Trophoblast cell (in vitro differentiated cells and primary cell): ENCODE measurements around the gene CUTC.

Experiments
- DNase-seq, 2 donors: peaks; one replicate each; pipeline ENCODE4 v3.0.0-alpha.2; 2016
- H2AFZ ChIP-seq: 2 replicates; pipeline ENCODE4 v1.6.1; 2013; ENCODE audit warnings: low read length, moderate library complexity, mild to moderate bottlenecking; ENCODE audit not compliant: insufficient read depth, poor library complexity
- H2AK5ac ChIP-seq: 2 replicates; pipeline ENCODE4 v1.6.1; 2013; ENCODE audit warnings: mild to moderate bottlenecking, low read length
- H2BK120ac ChIP-seq: 2 replicates; pipeline ENCODE4 v1.6.1; 2013; ENCODE audit warnings: low read length, mild to moderate bottlenecking, moderate library complexity; ENCODE audit not compliant: insufficient read depth, poor library complexity
- H2BK12ac ChIP-seq: 2 replicates; pipeline ENCODE4 v1.6.1; 2013; ENCODE audit warnings: mild to moderate bottlenecking, low read length, moderate library complexity
- H2BK5ac ChIP-seq: 2 replicates; pipeline ENCODE4 v1.6.1; 2013; ENCODE audit warnings: low read length, low read depth, moderate library complexity, mild to moderate bottlenecking; ENCODE audit not compliant: poor library complexity
- H3K14ac ChIP-seq: 2 replicates; pipeline ENCODE4 v1.6.1; 2013; ENCODE audit warnings: mild to moderate bottlenecking, low read length
- H3K18ac ChIP-seq: 2 replicates; pipeline ENCODE4 v1.6.1; 2013; ENCODE audit warnings: mild to moderate bottlenecking, low read length
- H3K23ac ChIP-seq: 2 replicates; pipeline ENCODE4 v1.6.1; 2013; ENCODE audit warnings: low read length
- H3K27ac ChIP-seq: 2 replicates; pipeline ENCODE4 v1.5.1; 2013; ENCODE audit warnings: low read depth, mild to moderate bottlenecking, inconsistent platforms, low read length, moderate library complexity
- H3K27me3 ChIP-seq: 2 replicates; pipeline ENCODE4 v1.6.1; 2013; ENCODE audit warnings: inconsistent platforms, mild to moderate bottlenecking, low read length, moderate library complexity; ENCODE audit not compliant: insufficient read depth
- H3K36me3 ChIP-seq, 2 experiments: 1 replicate in 1 of 2; 2 replicates in 1 of 2; pipeline ENCODE4 v1.6.1; 2013; ENCODE audit warnings: low read length in 2 of 2, mild to moderate bottlenecking in 2 of 2, moderate library complexity in 1 of 2; ENCODE audit not compliant: insufficient read depth in 2 of 2, control insufficient read depth in 1 of 2
- H3K4ac ChIP-seq: 2 replicates; pipeline ENCODE4 v1.6.1; 2013; ENCODE audit warnings: low read depth, mild to moderate bottlenecking, low read length, moderate library complexity
- H3K4me1 ChIP-seq, 2 experiments: 1 replicate in 1 of 2; 2 replicates in 1 of 2; pipeline ENCODE4 v1.6.1; 2013; ENCODE audit warnings: low read length in 2 of 2, mild to moderate bottlenecking in 2 of 2, moderate library complexity in 1 of 2; ENCODE audit not compliant: insufficient read depth in 2 of 2, control insufficient read depth in 1 of 2
- H3K4me2 ChIP-seq: 2 replicates; pipeline ENCODE4 v1.6.1; 2013; ENCODE audit warnings: inconsistent platforms, mild to moderate bottlenecking, low read length, moderate library complexity
- H3K4me3 ChIP-seq: 2 replicates; pipeline ENCODE4 v1.5.1; 2013; ENCODE audit warnings: mild to moderate bottlenecking, low read depth, low read length, inconsistent platforms
- H3K79me1 ChIP-seq: one replicate; pipeline ENCODE4 v1.6.1; 2013; ENCODE audit warnings: low read length
- H3K79me2 ChIP-seq: 2 replicates; pipeline ENCODE4 v1.6.1; 2013; ENCODE audit warnings: low read length, mild to moderate bottlenecking; ENCODE audit not compliant: control insufficient read depth, insufficient read depth, poor library complexity
- H3K9ac ChIP-seq: 2 replicates; pipeline ENCODE4 v1.6.1; 2013; ENCODE audit warnings: mild to moderate bottlenecking, low read length
- H3K9me3 ChIP-seq: 2 replicates; pipeline ENCODE4 v1.6.1; 2013; ENCODE audit warnings: low read depth, mild to moderate bottlenecking, control low read depth, inconsistent platforms, low read length; ENCODE audit not compliant: insufficient read depth
- H4K12ac ChIP-seq: 2 replicates; pipeline ENCODE4 v1.6.1; 2013; ENCODE audit warnings: low read depth, mild to moderate bottlenecking, low read length, moderate library complexity
- H4K8ac ChIP-seq: 2 replicates; pipeline ENCODE4 v1.6.1; 2013; ENCODE audit warnings: low read depth, mild to moderate bottlenecking, low read length, moderate library complexity
- H4K91ac ChIP-seq: one replicate; pipeline ENCODE4 v1.6.1; 2013; ENCODE audit warnings: low read depth, mild to moderate bottlenecking, low read length, moderate library complexity
- whole genome bisulfite sequencing: extraction: QIAGEN DNeasy Blood & Tissue Kit; methylation state at CpG from one replicate; pipeline ENCODE4 v1.1.7; 2013; ENCODE audit warnings: missing lambda C conversion rate; ENCODE audit not compliant: insufficient read length, insufficient coverage; ENCODE audit errors: extremely low coverage; 5-methylcytosine and 5-hydroxymethylcytosine counted together

Gene CUTC

GRCh38 chr10:99793819-99794218 lies 61.8 kb downstream of the CUTC start:
- Histone ChIP-seq H3K4me2 (no peak overlapping the region), H3K14ac (no peak overlapping the region), H3K27me3 (no peaks in the 10 kb centered on the region), H3K79me1 (no peaks in the 10 kb centered on the region), H3K18ac (no peak overlapping the region), H2BK12ac (no peak overlapping the region), H3K36me3 (no peaks in the 10 kb centered on the region), H2AK5ac (no peak overlapping the region), H3K9me3 (no peaks in the 10 kb centered on the region), H3K9ac (no peak overlapping the region), H4K12ac (no peak overlapping the region), H2BK120ac (no peak overlapping the region), H3K4me1 (no peaks in the 10 kb centered on the region), H2AFZ (no peak overlapping the region), H2BK5ac (no peak overlapping the region), H3K27ac (no peak overlapping the region), H4K91ac (no peak overlapping the region), H3K23ac (no peak overlapping the region), H3K79me2 (no peaks in the 10 kb centered on the region), H3K4ac (no peak overlapping the region), H4K8ac (no peak overlapping the region), H3K4me3 (no peak overlapping the region)
- WGBS, result no CpG with 5 or more reads among the region's 4 CpGs
- no peak for DNase-seq

- H3K4me3 ChIP-seq, result no peak overlapping the region
- no peak overlapping the region for H2AFZ ChIP-seq
- H2AK5ac ChIP-seq, result no peak overlapping the region
- H3K9ac ChIP-seq, result no peak overlapping the region
- H3K36me3 ChIP-seq, result no peaks in the 10 kb centered on the region
- no peaks in the 10 kb centered on the region for H3K9me3 ChIP-seq
- no peak overlapping the region for H3K27ac ChIP-seq
- no peak overlapping the region for H4K12ac ChIP-seq
- H4K91ac ChIP-seq, result no peak overlapping the region
- no peak overlapping the region for H4K8ac ChIP-seq
- no peak overlapping the region for H2BK5ac ChIP-seq
- no peak overlapping the region for H3K18ac ChIP-seq
- H3K79me1 ChIP-seq, result no peaks in the 10 kb centered on the region
- no peak overlapping the region for H3K14ac ChIP-seq
- WGBS, result no CpG with 5 or more reads among the region's 6 CpGs
- no peaks in the 10 kb centered on the region for H3K27me3 ChIP-seq
- H3K23ac ChIP-seq, result no peak overlapping the region
- H3K4me2 ChIP-seq, result no peak overlapping the region
- no peaks in the 10 kb centered on the region for H3K79me2 ChIP-seq
- H3K4me1 ChIP-seq, result no peaks in the 10 kb centered on the region
- no peak overlapping the region for H2BK120ac ChIP-seq
- no peak overlapping the region for H3K4ac ChIP-seq
- no peak for DNase-seq
- no peak overlapping the region for H2BK12ac ChIP-seq
These were observed 64.9 kb downstream of the CUTC start for GRCh38 chr10:99796928-99797327.

GRCh38 chr10:99798031-99798430 lies 66.0 kb downstream of the CUTC start:
- Histone ChIP-seq H2AK5ac (no peak overlapping the region), H3K23ac (no peak overlapping the region), H3K9me3 (no peaks in the 10 kb centered on the region), H3K14ac (no peak overlapping the region), H4K12ac (no peak overlapping the region), H3K9ac (no peak overlapping the region), H2AFZ (no peak overlapping the region), H3K79me2 (no peaks in the 10 kb centered on the region), H3K4me1 (no peaks in the 10 kb centered on the region), H3K4me2 (no peak overlapping the region), H2BK12ac (no peak overlapping the region), H4K91ac (no peak overlapping the region), H2BK120ac (no peak overlapping the region), H3K27ac (no peak overlapping the region), H3K4ac (no peak overlapping the region), H3K79me1 (no peaks in the 10 kb centered on the region), H3K36me3 (no peaks in the 10 kb centered on the region), H3K27me3 (no peaks in the 10 kb centered on the region), H3K4me3 (no peak overlapping the region), H2BK5ac (no peak overlapping the region), H4K8ac (no peak overlapping the region), H3K18ac (no peak overlapping the region)
- WGBS, result no CpG with 5 or more reads among the region's 4 CpGs
- no peak for DNase-seq

GRCh38 chr10:99798920-99799319 lies 66.9 kb downstream of the CUTC start:
- H3K9me3 ChIP-seq, result no peaks in the 10 kb centered on the region
- H4K8ac ChIP-seq, result no peak overlapping the region
- no peak overlapping the region for H3K4me3 ChIP-seq
- no CpG with 5 or more reads among the region's 3 CpGs for WGBS
- H2AFZ ChIP-seq, result no peak overlapping the region
- H3K4ac ChIP-seq, result no peak overlapping the region
- no peak overlapping the region for H2BK120ac ChIP-seq
- no peaks in the 10 kb centered on the region for H3K36me3 ChIP-seq
- no peak overlapping the region for H2BK5ac ChIP-seq
- H3K27ac ChIP-seq, result no peak overlapping the region
- DNase-seq, result no peak
- no peak overlapping the region for H2BK12ac ChIP-seq
- no peak overlapping the region for H4K12ac ChIP-seq
- no peak overlapping the region for H3K9ac ChIP-seq
- H3K14ac ChIP-seq, result no peak overlapping the region
- H3K79me2 ChIP-seq, result no peaks in the 10 kb centered on the region
- H3K18ac ChIP-seq, result no peak overlapping the region
- no peak overlapping the region for H4K91ac ChIP-seq
- H3K27me3 ChIP-seq, result no peaks in the 10 kb centered on the region
- no peak overlapping the region for H3K23ac ChIP-seq
- no peak overlapping the region for H2AK5ac ChIP-seq
- no peaks in the 10 kb centered on the region for H3K79me1 ChIP-seq
- H3K4me2 ChIP-seq, result no peak overlapping the region
- no peaks in the 10 kb centered on the region for H3K4me1 ChIP-seq
